GM12865 (cell line): ENCODE measurements around the gene WDR62.
"Not testable (repeated sequence)": the region's sequence is repeated elsewhere in the genome, so short reads cannot be mapped to it uniquely, and the experiment has no call there.

ENCODE experiments used
- DNase-seq: peaks from one replicate; pipeline ENCODE4 v3.0.0; 2010; ENCODE audit warnings: low read depth
- H3K4me3 ChIP-seq: 2 replicates; pipeline ENCODE4 v1.5.1; 2011; ENCODE audit warnings: mild to moderate bottlenecking, low read depth, low read length, control low read depth
- TF ChIP-seq, protein P1 (sequence below): IDR thresholded peaks from 2 replicates; pipeline ENCODE4 v1.5.1; 2011; ENCODE audit warnings: low read length, control low read depth, low read depth, inconsistent platforms; ENCODE audit not compliant: insufficient read depth; ENCODE audit errors: missing control alignments

The WDR62 gene

DNA sequence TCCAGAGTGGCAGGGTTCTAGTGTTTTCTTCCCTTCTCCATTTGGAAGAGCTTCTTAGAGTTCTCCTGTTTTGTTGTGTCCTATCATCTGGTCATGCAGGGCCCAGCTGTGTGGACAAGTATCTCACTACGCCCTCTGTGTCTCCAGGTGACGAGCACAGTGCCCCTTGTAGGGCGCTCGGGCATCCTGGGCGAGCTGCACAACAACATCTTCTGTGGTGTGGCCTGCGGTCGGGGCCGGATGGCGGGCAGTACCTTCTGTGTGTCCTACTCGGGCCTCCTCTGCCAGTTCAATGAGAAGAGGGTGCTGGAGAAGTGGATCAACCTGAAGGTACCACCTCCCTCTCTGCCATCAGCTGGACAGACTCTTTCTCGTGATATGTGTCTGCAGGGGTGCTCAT is 13.0 kb downstream of the WDR62 start:
- H3K4me3 ChIP-seq = no peak overlapping the region
- TF ChIP-seq, protein P1, sequence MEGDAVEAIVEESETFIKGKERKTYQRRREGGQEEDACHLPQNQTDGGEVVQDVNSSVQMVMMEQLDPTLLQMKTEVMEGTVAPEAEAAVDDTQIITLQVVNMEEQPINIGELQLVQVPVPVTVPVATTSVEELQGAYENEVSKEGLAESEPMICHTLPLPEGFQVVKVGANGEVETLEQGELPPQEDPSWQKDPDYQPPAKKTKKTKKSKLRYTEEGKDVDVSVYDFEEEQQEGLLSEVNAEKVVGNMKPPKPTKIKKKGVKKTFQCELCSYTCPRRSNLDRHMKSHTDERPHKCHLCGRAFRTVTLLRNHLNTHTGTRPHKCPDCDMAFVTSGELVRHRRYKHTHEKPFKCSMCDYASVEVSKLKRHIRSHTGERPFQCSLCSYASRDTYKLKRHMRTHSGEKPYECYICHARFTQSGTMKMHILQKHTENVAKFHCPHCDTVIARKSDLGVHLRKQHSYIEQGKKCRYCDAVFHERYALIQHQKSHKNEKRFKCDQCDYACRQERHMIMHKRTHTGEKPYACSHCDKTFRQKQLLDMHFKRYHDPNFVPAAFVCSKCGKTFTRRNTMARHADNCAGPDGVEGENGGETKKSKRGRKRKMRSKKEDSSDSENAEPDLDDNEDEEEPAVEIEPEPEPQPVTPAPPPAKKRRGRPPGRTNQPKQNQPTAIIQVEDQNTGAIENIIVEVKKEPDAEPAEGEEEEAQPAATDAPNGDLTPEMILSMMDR = no peak
- DNase-seq = no peak

DNA sequence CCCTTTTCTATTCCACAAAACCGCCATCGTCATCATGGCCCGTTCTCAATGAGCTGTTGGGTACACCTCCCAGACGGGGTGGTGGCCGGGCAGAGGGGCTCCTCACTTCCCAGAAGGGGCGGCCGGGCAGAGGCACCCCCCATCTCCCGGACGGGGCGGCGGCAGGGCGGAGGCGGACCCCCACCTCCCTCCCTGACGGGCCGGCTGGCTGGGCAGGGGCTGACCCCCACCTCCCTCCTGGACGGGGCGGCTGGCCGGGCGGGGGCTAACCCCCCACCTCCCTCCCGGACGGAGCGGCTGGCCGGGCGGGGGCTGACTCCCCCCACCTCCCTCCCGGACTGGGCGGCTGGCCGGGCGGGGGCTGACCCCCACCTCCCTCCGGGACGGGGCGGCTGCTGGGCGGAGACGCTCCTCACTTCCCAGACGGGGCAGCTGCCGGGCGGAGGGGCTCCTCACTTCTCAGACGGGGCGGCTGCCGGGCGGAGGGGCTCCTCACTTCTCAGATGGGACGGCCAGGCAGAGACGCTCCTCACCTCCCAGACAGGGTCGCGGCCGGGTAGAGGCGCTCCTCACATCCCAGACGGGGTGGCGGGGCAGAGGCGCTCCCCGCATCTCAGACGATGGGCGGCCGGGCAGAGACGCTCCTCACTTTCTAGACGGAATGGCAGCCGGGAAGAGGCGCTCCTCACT is 14.3 kb downstream of the WDR62 start:
- H3K4me3 ChIP-seq, DNase-seq: not testable (repeated sequence)

DNA sequence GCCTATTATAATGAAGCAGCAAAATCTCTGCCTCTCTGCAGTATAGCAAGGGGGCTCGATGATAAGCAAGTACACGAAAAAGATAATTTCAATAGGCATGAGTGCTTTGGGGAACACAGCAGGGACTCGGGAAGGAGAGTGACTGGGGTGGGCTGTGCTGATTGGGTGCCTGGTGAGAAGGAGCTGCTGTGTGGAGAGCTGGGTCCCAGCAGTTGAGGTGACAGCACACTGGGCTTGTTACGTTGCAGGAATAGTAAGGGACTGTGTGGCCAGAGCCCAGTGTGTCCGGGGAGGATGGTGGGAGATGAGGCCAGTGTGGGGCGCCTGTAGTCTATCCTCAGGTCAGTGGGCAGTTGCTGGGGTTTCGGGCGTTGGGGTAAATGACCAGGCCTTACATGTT is 17.4 kb downstream of the WDR62 start:
- TF ChIP-seq, protein P1 = no peak
- DNase-seq = no peak
- H3K4me3 ChIP-seq = no peak overlapping the region

DNA sequence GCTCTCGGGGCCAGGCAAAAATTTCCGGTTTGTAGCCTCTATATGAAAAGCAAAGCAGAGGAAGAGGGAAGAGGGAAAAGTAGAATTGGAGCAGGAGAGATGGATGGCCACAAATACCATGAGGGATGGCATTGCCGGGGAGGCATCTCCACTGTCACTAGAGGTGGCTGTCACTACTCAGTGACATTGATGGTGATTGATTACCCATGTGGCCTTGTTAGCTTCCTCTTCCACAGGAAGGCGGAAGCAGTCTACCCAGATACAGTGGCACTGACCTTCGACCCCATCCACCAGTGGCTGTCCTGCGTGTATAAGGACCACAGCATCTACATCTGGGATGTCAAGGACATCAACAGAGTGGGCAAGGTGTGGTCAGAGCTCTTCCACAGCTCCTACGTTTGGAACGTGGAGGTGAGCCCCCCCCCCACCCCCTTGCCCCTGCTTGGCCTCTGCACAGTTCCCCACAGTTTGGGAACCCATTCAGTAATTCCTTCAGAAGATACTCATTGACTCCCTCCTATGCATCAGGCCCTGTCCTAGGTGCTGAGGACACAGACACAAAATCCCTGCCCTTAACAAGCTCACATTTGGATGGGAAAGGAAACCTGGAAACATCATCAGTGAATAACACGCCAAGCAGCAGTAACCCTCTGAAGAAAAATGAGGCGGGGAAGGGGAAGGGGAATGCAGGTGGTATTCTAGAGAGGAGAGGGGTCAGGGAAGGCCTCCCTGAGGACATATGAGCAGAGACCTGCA is 18.6 kb downstream of the WDR62 start:
- H3K4me3 ChIP-seq = no peak overlapping the region
- TF ChIP-seq, protein P1 = no peak
- DNase-seq = no peak

DNA sequence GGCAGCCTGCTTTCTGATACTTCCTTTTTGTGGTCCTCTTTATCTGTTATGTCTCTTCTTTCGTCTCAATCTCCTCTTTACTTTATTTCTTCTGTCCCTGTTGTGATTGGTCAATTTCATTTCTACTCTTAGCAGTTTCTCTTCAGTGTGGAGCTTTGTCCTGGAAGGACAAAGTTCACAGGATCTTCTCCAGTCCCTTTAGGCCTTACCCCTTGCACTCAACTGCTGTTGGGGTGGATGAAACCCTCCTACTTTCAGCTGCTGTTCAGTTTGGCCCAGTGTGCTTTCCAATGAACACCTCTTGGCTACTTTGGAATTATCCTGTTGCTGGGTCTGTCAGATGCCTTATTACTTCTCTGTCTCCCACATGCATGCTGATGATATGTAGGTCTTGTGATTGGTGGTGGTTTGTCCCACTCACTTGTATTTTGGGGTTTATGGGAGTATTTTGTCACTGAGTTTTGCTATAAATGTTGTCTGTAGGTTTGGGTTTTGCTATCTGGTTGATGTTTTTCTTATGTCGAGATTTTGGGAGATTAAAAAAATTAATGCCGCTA is 24.8 kb downstream of the WDR62 start:
- DNase-seq = no peak

DNA sequence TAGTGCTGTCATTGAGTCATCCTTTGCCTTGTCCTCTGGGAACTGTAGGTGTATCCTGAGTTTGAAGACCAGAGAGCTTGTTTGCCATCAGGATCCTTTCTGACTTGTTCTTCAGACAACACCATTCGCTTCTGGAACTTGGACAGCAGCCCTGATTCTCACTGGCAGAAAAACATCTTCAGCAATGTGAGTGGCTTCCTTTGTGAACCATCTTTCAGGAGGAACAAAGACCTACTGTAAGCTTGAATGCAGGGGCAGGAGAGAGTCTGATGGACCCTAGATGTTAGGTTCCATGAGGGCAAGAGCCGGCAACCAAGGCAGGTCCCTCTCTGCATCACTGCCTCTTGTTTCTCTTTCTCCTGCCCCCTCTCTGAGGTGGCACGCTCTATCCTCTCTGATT is 26.7 kb downstream of the WDR62 start:
- DNase-seq = no peak
- H3K4me3 ChIP-seq = no peak overlapping the region
- TF ChIP-seq, protein P1 = no peak

More for the DNA sequence above, 24.8 kb downstream of the WDR62 start:
- H3K4me3 ChIP-seq = no peak overlapping the region
- TF ChIP-seq, protein P1 = no peak

DNA sequence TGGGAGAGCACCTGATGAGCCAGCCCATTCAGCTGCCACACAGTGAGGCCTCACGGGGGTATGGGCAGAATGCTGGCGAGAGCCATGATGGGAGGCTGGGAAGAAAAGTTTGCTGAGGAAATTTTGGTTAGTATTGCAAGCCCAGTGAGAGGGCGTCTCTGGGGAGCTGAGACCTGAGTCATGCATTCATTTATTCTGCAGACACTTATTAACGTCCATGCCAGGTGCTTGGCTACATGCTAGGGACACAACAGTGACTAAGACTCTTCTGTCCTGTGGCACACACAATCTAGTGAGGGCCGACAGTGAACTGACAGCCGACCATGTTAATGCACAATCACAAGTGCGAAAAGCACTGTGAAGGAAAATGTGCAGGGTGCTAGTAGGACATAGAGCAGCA is 27.2 kb downstream of the WDR62 start:
- H3K4me3 ChIP-seq = no peak overlapping the region
- TF ChIP-seq, protein P1 = no peak
- no peak for DNase-seq
